BJ (cell line): ENCODE results near the gene TRAPPC2L. TPM values are rescaled to one million over a fixed set of nuclear protein-coding genes. Genes with fewer than 3 reads are reported as not detected.

ENCODE experiments used
- CTCF ChIA-PET: fragments of 350-600 bp; formaldehyde crosslinking; extraction: SDS; loops from one replicate; lab custom pipeline; 2021; ENCODE audit warnings: antibody characterized with exemption, inconsistent platforms; lab: Yijun Ruan, JAX
- POLR2A ChIA-PET: fragments of 300-600 bp; sonication (Branson Sonifier 250); formaldehyde crosslinking; extraction: SDS; loops from one replicate; lab custom pipeline; 2021; ENCODE audit warnings: antibody characterized with exemption; lab: Charles Lee
- DNase-seq: peaks from one replicate; pipeline ENCODE4 v3.0.0-alpha.2; 2011; ENCODE audit warnings: low read depth
- H3K27me3 ChIP-seq: 2 replicates; pipeline ENCODE4 v1.6.0; 2011; ENCODE audit warnings: low read length; ENCODE audit not compliant: control insufficient read depth, insufficient read depth
- H3K36me3 ChIP-seq: 2 replicates; pipeline ENCODE4 v1.5.1; 2011; ENCODE audit warnings: low read length; ENCODE audit not compliant: control insufficient read depth, insufficient read depth
- H3K4me3 ChIP-seq: 2 replicates; pipeline ENCODE4 v1.5.1; 2011; ENCODE audit warnings: low read depth, mild to moderate bottlenecking, control low read depth, low read length
- polyA plus RNA-seq: library from polyadenylated mRNA; depleted of rRNA; stranded (reverse); fragments of >200 nt; gene quantifications from 2 replicates; pipeline ENCODE4 v1.2.3, GENCODE V29; 2011
- TF ChIP-seq, protein P1 (sequence below): IDR thresholded peaks from 2 replicates; pipeline ENCODE4 v1.5.1; 2011; ENCODE audit warnings: low read depth, mild to moderate bottlenecking, control low read depth, inconsistent platforms, low read length, moderate library complexity; ENCODE audit not compliant: insufficient read depth

The TRAPPC2L gene
- polyA plus RNA-seq, 1 experiment: 84.8 TPM

DNA sequence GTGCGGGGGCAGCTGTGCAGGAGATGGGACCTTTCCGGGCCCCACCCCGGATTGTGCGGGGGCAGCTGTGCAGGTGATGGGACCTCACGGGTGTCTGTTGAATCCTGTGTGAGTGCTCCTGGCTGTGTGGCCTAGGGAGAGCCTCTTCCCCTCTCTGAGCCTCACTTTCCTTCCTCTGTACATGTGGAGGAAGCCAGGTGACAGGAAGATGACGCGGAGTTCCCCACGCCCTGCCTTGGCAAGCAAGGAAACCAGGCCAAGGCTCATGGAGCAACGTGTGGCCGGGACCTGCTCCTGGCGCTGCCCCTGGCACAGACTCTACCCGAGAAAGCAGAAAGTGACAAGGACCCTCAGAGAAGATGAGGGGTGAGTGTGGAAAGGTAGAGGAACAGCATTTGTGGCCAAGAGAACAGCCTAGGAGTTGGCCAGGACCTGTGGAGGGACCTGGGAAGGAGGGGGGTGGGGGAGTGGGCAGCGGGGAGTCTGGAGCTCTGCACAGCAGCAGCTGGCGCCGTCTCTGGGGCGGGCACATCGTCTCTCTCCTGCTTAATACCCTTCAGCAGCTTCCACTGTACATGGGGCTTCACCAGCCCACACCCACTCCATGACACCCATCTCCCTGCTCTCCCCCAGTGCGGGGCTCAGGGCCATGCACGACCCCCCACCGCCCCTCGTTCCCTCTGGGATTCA is 47.9 kb downstream of the TRAPPC2L start:
- POLR2A ChIA-PET: no interaction called here
- DNase-seq: no peak
- H3K36me3 ChIP-seq: no peaks in the 10 kb centered on the region
- TF ChIP-seq, protein P1, sequence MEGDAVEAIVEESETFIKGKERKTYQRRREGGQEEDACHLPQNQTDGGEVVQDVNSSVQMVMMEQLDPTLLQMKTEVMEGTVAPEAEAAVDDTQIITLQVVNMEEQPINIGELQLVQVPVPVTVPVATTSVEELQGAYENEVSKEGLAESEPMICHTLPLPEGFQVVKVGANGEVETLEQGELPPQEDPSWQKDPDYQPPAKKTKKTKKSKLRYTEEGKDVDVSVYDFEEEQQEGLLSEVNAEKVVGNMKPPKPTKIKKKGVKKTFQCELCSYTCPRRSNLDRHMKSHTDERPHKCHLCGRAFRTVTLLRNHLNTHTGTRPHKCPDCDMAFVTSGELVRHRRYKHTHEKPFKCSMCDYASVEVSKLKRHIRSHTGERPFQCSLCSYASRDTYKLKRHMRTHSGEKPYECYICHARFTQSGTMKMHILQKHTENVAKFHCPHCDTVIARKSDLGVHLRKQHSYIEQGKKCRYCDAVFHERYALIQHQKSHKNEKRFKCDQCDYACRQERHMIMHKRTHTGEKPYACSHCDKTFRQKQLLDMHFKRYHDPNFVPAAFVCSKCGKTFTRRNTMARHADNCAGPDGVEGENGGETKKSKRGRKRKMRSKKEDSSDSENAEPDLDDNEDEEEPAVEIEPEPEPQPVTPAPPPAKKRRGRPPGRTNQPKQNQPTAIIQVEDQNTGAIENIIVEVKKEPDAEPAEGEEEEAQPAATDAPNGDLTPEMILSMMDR: no peak
- no peak overlapping the region for H3K4me3 ChIP-seq
- peaks cover 1% of the 10 kb centered on the region; the same call in 1 of the 2 replicates for H3K27me3 ChIP-seq
- CTCF ChIA-PET: interaction anchor here (1.0 kb wide), 1 partner anchor 26 kb away, joined by 3 read pairs; no protein-coding TSS in a partner anchor

DNA sequence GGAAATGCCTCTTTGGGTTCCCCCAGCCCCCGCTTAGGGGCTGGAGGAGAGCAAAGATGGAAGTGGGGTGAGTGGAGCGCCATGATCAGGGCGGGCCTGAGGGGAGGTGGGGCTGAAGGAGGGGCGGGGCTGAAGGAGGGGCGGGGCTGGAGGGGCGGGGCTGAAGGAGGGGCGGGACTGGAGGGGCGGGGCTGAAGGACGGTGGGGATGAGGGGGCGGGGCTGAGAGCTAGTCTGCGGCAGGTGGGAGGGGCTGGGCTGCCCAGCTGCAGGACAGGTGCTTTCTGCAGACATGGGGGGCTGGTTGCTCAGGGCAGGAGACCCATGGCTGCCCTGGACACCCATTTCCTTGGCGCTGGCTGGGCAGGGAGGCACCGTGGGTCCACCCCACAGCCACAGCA is 48.6 kb downstream of the TRAPPC2L start:
- TF ChIP-seq, protein P1: no peak
- no peaks in the 10 kb centered on the region for H3K36me3 ChIP-seq
- H3K4me3 ChIP-seq: no peak overlapping the region
- ChIA-PET POLR2A (no interaction called here), CTCF (no interaction called here)
- H3K27me3 ChIP-seq: peaks cover 1% of the 10 kb centered on the region; the same call in 1 of the 2 replicates
- DNase-seq: no peak

DNA sequence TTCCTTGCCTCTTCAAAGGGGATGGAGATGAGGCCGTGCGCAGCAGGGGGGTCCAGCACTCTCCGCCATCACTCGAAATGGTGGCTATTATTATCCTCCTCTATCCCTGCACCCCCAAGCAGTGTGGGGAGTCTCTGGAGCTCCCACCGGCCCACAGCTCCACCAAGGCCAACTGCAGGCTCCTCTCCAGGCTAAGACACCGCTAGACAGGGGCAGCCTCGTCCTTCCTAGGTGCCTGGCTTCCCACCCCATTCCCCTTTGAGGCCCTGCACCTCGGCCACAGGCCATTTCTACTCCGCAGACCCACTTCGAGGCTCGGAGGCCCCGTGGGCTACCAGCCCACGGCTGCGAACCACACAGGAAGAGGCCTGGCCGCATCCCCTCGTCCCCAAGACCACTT is 49.1 kb downstream of the TRAPPC2L start:
- Histone ChIP-seq H3K27me3 (peaks cover 1% of the 10 kb centered on the region; the same call in 1 of the 2 replicates), H3K36me3 (no peaks in the 10 kb centered on the region), H3K4me3 (no peak overlapping the region)
- DNase-seq: no peak
- TF ChIP-seq, protein P1: no peak
- ChIA-PET POLR2A (no interaction called here), CTCF (no interaction called here)

DNA sequence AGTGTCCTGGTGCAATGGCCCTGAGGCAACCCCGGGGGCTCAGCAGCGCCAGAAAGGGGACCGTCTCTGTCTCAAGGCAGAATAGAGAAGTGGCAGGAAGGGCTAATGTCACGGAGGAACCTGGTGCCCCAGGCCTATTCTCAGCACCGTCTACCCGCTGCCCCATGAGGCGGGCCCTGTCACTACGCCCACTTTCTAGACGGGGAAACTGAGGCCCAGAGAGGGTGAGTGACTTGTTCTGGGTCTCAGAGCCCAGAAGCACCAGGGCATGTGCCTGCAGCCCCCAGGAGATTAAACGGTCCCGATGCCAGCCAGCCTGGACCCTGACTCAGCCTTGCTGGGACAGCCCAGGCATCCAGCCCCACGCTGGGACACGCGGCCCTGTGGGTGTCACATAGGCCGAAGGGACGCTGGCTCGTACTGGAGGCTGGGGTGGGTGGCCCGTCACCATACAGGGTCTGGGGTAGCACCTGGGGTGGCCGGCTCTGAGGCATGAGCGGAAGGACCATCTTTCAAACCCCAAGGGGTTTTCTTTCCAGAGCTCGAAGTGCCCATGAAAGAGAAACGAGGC is 49.7 kb downstream of the TRAPPC2L start:
- H3K4me3 ChIP-seq: no peak overlapping the region
- H3K27me3 ChIP-seq: peaks cover 1% of the 10 kb centered on the region; the same call in 1 of the 2 replicates
- TF ChIP-seq, protein P1: no peak
- no peak for DNase-seq
- ChIA-PET POLR2A (no interaction called here), CTCF (no interaction called here)
- no peaks in the 10 kb centered on the region for H3K36me3 ChIP-seq

DNA sequence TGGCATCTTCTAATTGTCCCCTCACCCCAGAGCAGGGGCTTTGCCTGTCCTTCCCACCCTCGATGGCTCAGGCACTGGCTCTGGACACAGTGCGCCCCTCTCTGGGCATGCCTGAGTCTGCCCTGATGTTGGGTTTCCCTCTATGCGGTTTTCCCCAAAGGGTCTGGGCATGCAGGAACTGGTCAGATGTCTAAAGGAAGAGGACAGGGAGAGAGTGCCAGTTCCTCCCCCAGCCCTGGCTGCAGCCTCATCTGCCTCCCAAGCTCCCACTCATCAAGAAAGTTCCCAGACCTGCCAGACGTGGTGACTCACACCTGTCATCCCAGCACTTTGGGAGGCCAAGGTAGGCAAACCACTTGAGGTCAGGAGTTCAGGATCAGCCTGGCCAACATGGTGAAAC is 50.8 kb downstream of the TRAPPC2L start:
- DNase-seq: no peak
- Histone ChIP-seq H3K36me3 (no peaks in the 10 kb centered on the region), H3K4me3 (no peak overlapping the region), H3K27me3 (peaks cover 1% of the 10 kb centered on the region; the same call in 1 of the 2 replicates)
- CTCF ChIA-PET: no interaction called here
- POLR2A ChIA-PET: no interaction called here
- TF ChIP-seq, protein P1: no peak
